Right lobe of liver (tissue), 4 donors: ENCODE measurements around the gene ADGRF5.

Experiments
- POLR2A ChIP-seq: fragments of 450-650 bp; IDR thresholded peaks from one replicate; pipeline ENCODE4 v1.6.1; 2017; ENCODE audit warnings: antibody characterized with exemption, mild to moderate bottlenecking
- TF ChIP-seq, protein P1 (sequence below), 4 donors: fragments of 200-600 bp in 3 of 4; fragments of 450-650 bp in 1 of 4; IDR thresholded peaks; one replicate each; pipeline versions ENCODE4 v1.5.1 to v1.8.0; 2016 to 2022; ENCODE audit warnings: antibody characterized with exemption in 4 of 4, mild to moderate bottlenecking in 2 of 4
- donor health status: DM: no; HTN: no; CAD: no.
- donor health status: DM: no; HTN: no; CAD: no.
- donor health status: DM: no; HTN: yes; CAD: no.

DNA sequence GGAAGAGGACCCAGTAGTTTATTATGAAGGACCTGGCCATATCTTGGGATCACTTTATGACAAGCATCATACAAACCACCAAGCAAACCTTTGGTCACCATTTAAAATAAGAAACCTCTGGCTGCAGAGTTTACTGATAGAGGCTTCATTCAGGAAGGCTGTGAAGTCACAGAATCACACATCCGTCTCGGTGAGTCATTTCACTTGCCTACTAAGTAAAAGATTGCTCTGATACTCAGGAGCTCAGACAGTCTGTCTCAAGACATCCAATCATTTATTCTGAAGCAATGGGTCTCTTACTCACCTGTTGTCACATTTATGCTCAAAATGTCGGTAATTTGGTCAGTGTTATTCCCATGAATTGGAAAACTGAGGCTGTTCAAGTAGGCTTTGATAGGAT is 33.7 kb downstream of the ADGRF5 start:
- TF ChIP-seq, protein P1, sequence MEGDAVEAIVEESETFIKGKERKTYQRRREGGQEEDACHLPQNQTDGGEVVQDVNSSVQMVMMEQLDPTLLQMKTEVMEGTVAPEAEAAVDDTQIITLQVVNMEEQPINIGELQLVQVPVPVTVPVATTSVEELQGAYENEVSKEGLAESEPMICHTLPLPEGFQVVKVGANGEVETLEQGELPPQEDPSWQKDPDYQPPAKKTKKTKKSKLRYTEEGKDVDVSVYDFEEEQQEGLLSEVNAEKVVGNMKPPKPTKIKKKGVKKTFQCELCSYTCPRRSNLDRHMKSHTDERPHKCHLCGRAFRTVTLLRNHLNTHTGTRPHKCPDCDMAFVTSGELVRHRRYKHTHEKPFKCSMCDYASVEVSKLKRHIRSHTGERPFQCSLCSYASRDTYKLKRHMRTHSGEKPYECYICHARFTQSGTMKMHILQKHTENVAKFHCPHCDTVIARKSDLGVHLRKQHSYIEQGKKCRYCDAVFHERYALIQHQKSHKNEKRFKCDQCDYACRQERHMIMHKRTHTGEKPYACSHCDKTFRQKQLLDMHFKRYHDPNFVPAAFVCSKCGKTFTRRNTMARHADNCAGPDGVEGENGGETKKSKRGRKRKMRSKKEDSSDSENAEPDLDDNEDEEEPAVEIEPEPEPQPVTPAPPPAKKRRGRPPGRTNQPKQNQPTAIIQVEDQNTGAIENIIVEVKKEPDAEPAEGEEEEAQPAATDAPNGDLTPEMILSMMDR (IDR thresholded peaks at IDR 0.05), result no peak
- TF ChIP-seq POLR2A, result no peak
